ENCODE results near the gene SAMD4A.

SAMD4A gene

GRCh38 chr14:54703082-54703481 lies 136.2 kb downstream of the SAMD4A start:
- TF ChIP-seq CTCF (conservative IDR thresholded peaks at IDR 0.05) (no peak), ZFX (IDR thresholded peaks at IDR 0.05) (no peak)
- no peak overlapping the region for H3K27ac ChIP-seq

GRCh38 chr14:54703724-54704123 lies 136.8 kb downstream of the SAMD4A start:
- H3K27ac ChIP-seq = no peak overlapping the region
- TF ChIP-seq CTCF (conservative IDR thresholded peaks at IDR 0.05) (no peak), ZFX (IDR thresholded peaks at IDR 0.05) (no peak)

- no peak overlapping the region for H3K27ac ChIP-seq
- no peak for TF ChIP-seq ZFX (IDR thresholded peaks at IDR 0.05)
- TF ChIP-seq CTCF (conservative IDR thresholded peaks at IDR 0.05) = no peak
Observed at GRCh38 chr14:54704768-54705167, 137.8 kb downstream of the SAMD4A start.

- H3K27ac ChIP-seq = no peak overlapping the region
- no peak for TF ChIP-seq CTCF (conservative IDR thresholded peaks at IDR 0.05)
- no peak for TF ChIP-seq ZFX (IDR thresholded peaks at IDR 0.05)
Observed at GRCh38 chr14:54706769-54707168, 139.8 kb downstream of the SAMD4A start.

- no peak overlapping the region for H3K27ac ChIP-seq
- TF ChIP-seq CTCF (conservative IDR thresholded peaks at IDR 0.05) (no peak), ZFX (IDR thresholded peaks at IDR 0.05) (no peak)
Observed at GRCh38 chr14:54708161-54708560, 141.2 kb downstream of the SAMD4A start.

- H3K27ac ChIP-seq = no peak overlapping the region
- TF ChIP-seq ZFX (IDR thresholded peaks at IDR 0.05) = no peak
- no peak for TF ChIP-seq CTCF (conservative IDR thresholded peaks at IDR 0.05)
Observed at GRCh38 chr14:54708982-54709381, 142.1 kb downstream of the SAMD4A start.

- TF ChIP-seq CTCF (conservative IDR thresholded peaks at IDR 0.05) = no peak
- TF ChIP-seq ZFX (IDR thresholded peaks at IDR 0.05) = no peak
- H3K27ac ChIP-seq = no peak overlapping the region
Observed at GRCh38 chr14:54709444-54709843, 142.5 kb downstream of the SAMD4A start.

Data from C4-2B (cell line).